NK-92 (cell line): ENCODE results near the gene ZNF664.

Experiments used
- DNase-seq: peaks from one replicate; lab custom pipeline; 2025; ENCODE audit not compliant: unreplicated experiment; lab: John Stamatoyannopoulos, UW

Gene ZNF664

DNA sequence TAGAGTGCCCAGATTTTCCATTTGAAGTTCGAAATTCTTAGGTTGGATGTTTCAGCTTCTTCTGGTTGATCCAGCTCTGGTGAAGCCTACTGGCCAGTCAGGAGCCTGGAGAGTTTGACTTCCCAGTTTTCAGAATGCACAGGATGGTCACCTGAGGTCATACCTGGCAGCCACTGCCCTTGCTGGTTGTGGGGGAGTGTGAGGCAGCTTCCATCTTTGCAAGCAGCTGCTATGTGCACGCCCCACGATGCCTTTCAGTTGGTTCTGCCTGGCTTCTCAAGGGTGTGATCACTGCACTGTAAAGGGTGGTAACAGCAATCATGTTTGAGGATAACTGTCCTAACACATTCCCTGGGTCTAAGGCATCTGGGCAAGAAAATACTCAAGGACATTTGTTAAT is 15.8 kb upstream of the ZNF664 start:
- no peak for DNase-seq

- DNase-seq = no peak
Observed at GRCh38 chr12:123958462-123958861, 14.6 kb upstream of the ZNF664 start.

DNA sequence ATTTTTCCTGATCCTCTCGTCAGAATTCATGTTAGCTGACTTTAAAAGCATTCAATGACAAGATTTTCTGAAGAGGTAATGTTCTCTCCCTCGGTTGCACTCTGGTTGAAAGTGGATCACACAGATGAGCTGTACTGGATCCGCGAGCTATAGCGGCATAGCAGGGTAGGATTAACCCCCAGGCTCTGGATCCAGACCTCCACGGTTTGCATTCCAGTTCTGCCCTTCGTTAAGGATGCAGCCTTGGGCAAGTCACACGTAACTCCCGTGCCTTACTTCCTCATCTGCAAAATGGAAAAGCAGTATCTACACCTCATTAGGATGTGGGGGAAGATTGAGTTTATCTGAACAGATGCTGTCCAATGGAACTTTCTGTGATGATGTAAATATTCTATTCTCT is 14.1 kb upstream of the ZNF664 start:
- DNase-seq = no peak

- no peak for DNase-seq
Observed at GRCh38 chr12:123960029-123960735, 12.8 kb upstream of the ZNF664 start.

DNA sequence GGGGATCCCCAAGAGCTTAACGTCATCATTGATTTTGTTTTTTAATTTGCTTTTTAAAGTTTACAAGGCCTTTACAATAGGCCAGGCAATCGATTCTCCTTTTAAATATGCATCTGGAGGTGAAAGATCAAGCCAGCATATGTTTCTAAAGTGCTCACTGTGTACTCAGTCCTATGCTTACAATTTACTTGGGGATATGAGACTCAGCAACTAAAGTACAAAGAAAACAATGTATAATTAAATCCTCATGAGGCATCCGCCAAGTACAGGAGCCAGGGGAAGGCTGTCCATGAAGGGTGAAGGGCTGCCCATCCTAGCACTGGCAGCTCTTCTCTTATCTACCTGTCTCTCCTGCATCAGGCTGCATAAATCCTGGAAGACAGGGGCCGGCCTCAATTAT is 12.2 kb upstream of the ZNF664 start:
- DNase-seq = no peak

GRCh38 chr12:123961585-123962345 is 11.2 kb upstream of the ZNF664 start:
- no peak for DNase-seq

- DNase-seq = no peak
Observed at GRCh38 chr12:123962513-123962912, 10.5 kb upstream of the ZNF664 start.

- no peak for DNase-seq
Observed at GRCh38 chr12:123963821-123964220, 9.2 kb upstream of the ZNF664 start.

DNA sequence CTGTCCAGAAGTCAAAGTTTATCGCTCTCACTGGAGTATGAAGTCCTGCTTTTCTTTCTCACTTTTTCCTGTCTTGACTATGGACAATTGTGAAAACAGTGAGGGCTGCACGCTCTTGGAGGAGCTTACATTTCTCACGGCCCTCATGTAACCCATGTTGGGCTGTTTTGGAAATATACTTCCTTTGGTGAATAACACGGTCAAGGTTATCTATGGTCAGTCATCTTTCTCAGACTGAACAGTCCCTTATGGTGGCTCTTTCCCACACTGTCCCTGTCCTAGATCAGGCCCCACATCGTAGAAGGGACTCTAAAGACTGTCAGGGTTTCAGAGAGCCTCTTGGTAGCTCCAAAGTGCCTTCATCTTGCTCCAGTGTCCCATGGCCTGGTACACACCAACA is 7.6 kb upstream of the ZNF664 start:
- no peak for DNase-seq

GRCh38 chr12:123966596-123966995 is 6.4 kb upstream of the ZNF664 start:
- no peak for DNase-seq

GRCh38 chr12:123967121-123967586 is 5.9 kb upstream of the ZNF664 start:
- no peak for DNase-seq

GRCh38 chr12:123971449-123971769 is 1.6 kb upstream of the ZNF664 start:
- DNase-seq = no peak

- DNase-seq = no peak
Observed at GRCh38 chr12:123971770-123972456, 1.1 kb upstream of the ZNF664 start.

- DNase-seq = no peak
Observed at GRCh38 chr12:123973552-123974341, 732 bp downstream of the ZNF664 start.

- DNase-seq = no peak
Observed at GRCh38 chr12:123976227-123976826, 3.3 kb downstream of the ZNF664 start.

DNA sequence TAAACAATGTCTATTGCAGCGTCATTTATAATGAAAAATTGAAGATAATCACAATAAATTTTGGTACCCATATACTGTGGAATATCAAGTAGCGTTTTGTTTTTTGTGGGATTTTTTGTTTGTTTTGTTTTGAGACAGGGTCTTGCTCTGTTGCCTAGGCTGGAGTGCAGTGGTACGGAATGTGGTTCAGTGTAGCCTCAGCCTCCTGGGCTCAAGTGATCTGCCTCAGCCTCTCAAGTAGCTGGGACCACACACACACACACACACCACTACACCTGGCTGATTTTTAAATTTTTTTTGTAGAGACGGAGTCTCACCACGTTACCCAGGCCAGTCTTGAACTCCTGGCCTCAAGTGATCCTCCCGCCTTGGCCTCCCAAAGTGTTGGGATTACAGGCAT is 6.6 kb downstream of the ZNF664 start:
- no peak for DNase-seq

DNA sequence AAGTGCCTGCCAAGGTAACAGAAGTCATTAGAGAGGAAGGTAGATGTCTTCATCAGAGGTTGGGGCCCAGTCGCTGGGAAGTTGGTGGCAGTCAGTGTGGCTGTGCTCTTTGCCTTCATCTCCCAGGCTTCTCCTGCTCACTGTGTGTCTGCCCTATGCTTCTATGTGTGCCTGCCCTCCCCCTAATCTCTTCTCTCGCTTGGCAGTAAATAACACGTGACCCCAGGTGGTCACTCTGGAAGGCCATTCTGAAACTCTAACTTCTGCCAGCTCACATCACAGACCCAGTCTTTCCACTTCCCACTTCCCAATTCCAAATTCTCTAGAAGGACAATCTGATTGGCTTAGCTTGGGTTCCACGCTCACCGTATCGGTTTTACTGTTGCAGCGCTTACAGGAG is 9.3 kb downstream of the ZNF664 start:
- no peak for DNase-seq

DNA sequence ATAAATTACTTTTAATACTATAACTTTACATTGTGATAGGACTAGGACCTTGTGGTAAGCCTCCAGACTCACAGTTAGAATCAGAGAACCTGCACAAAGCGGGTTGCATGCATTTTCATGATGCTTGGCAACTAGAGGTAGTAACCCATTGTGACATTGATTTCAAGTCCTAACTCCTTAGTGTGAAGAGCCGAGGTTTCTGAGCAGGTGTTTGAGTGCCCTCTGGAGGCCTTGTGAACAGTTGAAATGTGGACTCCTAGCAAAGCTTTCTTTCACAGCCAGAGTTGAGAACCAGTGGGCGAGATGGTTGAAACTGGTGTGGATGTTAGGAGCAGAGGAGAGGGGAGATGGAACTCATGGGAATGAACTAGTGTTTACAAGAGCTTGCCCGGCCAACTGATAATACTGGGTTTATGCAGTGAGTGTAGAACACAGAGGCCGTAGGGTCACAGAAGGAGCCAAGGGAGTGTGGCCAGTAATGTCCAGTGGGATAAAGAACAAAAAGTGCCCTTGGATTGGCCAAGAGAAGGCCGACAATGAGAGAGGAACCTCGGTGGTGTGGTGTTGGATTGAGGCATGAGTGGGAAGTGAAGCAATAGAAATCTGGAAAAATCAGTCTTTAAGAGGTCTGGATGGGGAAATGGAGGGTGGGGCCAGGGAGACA is 10.9 kb downstream of the ZNF664 start:
- no peak for DNase-seq

- no peak for DNase-seq
Observed at GRCh38 chr12:123984903-123985302, 11.9 kb downstream of the ZNF664 start.

DNA sequence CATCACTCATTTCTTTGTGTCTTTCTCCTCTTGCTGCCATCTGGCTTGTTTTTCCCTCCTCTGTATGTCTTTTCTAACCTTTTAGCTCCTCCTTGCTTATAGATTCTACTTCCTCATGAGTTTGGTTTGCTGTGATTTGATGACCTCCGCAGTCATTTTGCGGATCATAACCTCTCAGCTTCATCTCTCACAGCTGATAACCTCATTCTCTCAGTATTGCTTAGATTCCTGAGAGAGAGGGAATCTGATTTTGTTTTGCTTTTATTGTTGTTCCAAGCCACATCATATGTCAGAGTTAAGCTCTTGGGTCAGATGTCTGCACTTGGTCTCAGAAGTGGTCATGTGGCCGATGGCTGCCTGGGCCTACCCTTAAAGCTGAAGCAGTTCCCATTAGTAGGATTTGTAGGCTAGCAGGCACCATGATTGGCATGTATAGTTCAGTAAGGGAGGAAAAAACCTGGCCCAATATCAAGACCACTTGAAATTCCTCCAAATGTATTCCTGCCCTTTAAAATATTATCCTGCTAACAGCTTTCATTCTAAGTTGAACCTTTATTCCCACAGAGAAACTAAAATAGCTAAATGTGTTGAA is 13.5 kb downstream of the ZNF664 start:
- no peak for DNase-seq
